T47D (cell line): ENCODE measurements around the gene RBM12.

Experiments
- DNase-seq, 2 experiments: peaks; one replicate each; pipeline versions ENCODE4 v3.0.0 to v3.0.0-alpha.2; 2011 to 2012; ENCODE audit warnings: low read depth in 1 of 2, low spot score in 1 of 2
- JUND ChIP-seq: IDR thresholded peaks from 2 replicates; pipeline ENCODE4 v1.6.1; 2012; ENCODE audit warnings: low read depth
- in situ Hi-C: cut with HindIII; loops from 2 replicates; pipeline ENCODE4 v1.10.0; 2016; ENCODE audit warnings: low sequenced_read_pairs, low pct_unique_long_range_greater_than_20kb

RBM12 gene

DNA sequence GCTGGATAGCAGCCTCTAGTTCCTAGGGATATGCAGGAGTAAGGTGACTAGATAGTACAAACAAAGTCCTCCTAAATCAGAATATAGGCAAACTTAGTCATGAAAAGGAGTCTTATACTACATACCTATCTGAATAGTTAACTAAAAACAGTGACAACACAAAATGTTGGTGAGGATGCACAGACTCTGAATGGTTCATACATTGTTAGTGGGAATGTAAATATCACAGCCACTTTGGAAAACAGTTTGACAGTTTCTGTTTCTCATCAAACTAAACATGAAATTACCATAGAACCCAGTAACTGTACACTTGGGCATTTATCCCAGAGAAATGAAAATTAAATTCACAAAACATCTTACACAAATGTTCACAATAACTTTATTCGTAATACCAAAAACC, 17.3 kb upstream of the RBM12 start:
- DNase-seq = no peak
- TF ChIP-seq JUND = no peak
- in situ Hi-C loops = no loop called here

DNA sequence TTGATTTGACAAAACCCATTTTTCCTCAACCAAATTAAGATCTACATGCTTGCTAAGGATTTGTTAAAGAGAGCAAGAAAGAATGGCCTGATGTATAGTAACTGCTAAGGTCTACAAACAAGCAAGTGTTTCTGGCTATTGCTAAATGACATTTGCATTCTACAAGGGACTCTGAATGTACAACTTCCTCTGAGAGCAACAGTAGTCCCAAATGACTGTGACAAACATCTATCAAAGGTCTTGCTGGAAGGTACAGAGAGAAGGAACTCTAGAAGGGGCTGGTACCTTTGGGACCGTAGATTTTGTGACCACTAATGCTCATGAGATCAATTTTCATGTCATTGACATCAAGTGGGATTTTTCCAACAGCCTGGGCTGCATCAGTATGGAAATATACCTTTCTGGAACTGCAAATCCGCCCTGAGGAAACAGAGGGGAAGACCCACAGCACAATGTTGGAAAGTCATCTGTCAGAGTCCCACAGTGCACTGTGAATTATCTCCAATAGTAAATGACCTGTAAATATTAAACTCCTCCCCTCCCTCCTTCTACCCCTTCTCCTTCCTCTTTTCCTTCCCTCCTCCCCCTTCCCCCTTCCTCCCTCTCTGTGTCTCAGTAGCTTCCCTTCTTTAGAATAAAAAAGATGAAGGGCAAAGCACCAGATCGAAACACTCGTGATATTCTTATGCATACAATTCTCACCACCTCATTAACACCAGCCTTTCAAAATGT, 15.9 kb upstream of the RBM12 start:
- no peak for DNase-seq
- no peak for TF ChIP-seq JUND

DNA sequence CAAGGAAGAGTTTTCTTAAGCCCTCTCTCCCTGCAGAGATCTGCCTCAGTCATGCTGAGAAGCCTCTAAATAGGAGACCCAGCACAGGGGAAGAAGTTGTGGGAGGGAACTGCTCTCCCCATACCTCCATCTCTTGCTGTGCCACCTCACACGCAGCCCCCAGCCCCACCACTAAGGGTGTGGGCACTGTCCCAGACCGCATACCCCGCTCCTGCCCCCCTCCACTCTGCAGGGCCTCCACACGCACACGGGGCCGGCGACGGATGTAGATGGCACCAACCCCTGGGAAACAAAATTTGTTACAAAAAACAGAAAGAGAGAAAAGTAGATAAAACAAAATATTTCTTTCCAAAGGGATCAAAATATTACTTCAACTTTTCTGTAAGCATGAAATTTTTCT, 10.2 kb upstream of the RBM12 start:
- in situ Hi-C loops = no loop called here
- no peak for TF ChIP-seq JUND
- DNase-seq = no peak

More for the DNA sequence above, 15.9 kb upstream of the RBM12 start:
- in situ Hi-C loops = no loop called here

DNA sequence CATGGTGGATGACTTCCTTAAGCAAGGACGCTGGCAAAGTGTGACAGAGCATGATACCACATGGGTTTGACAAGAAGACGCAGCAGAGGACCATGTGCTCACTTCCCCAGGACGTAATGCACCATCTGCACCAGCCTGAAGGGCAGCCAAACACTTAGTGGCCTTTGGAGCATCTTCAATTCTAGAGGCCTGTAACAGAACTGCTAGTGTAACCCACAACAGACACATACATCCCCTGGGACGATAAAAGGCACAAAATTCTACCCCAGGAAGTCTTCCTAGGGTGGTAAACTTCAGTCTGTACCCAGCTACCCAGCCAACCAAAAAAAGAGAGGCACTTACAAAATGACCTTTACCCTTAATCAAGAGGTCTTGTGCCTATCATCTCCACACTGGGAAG, 9.2 kb upstream of the RBM12 start:
- TF ChIP-seq JUND = no peak
- no peak for DNase-seq
- in situ Hi-C loops = no loop called here

DNA sequence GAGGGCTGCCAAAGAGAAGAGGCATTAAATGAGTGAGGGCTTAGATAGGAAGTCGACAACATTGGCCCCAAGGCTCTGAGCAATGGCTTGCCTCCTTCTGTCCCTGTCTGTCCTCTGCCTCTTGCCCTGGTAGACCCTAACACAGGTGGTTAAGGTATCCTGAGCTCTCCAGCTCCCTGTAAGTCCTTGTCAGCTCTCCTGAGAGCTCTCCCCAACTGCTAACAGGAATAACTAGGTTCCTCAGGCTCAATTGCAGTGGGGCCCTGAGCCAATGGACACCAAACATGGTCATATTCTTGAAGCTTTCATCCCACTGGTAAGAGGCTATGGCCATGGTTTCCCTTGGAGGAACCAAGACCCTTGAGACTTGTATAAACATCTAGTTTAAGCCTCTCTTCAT, 5.0 kb upstream of the RBM12 start:
- in situ Hi-C loops = no loop called here
- TF ChIP-seq JUND = no peak
- DNase-seq = no peak

DNA sequence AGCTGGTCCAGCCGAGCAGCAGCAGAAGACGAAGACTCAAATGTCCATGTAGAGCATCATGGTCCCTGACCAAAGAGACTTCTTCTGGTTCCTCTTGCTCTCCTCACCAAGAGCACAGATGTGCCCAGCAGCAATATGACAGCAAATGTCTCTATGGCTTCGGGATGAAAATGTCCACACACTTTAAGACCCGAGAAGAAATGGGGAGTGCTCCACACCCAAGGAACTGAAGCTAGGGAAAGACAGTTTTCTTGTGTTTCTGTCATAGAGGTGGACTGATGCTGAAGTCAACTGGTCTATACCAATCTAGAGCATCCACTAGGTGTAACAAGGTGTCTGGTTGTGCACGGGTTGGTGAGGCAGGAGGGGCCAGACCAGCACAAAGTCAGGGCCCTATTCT, 4.5 kb upstream of the RBM12 start:
- no peak for TF ChIP-seq JUND
- DNase-seq = no peak
- in situ Hi-C loops = no loop called here

DNA sequence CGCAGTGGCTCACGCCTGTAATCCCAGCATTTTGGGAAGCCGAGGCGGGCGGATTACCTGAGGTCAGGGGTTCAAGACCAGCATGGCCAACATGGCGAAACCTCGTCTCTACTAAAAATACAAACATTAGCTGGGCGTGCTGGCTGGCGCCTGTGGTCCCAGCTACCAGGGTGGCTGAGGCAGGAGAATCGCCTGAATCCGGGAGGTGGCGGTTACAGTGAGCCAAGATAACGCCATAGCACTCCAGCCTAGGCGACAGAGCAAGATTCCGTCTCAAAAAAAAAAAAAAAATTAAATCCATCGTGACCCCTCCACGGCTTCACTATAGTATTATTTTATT, 1.2 kb upstream of the RBM12 start:
- TF ChIP-seq JUND = no peak
- in situ Hi-C loops = no loop called here
- no peak for DNase-seq

DNA sequence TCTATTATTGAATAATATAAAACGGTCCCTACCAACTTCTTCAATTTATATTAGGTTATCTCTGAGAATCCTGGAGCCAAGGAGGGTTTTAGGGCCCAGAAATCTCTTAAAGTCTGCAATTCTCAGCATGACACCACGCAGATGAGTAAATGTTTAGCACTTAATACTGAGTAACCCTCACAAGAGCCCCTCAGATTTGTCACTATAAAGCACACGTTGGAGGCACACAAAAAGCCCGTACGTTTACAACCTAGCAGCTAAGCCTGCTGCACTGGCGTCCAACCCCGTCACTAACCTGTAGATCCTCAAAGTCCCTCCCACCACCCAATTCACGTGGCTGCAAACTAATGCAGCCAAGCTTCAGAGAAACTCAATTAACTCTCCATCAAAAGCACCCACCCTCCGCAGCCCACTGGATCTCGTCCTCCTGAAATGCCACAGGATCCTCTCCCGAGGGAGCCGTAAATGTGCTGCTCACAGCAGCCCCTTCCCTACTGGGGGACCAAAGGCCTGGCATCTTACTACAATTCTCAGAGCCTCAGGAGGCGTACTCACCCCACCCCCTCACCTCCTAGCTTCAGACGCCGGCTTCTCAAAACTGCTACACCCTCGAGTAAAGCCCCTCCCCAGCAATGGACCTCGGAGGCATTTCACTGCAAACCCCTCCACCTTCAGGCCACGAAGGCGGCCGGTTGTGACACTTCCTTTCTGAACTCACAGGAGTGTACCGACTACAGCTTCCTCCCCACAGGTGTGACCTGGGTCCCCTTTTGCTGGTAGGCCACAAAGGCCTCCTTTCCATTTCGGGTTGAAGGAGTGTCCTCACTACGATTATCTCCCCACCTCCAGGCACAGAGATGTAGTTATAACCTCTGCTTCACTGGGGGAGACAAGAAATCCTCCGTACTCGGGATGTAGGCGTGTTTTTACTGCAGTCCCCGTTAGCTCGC, 909 bp downstream of the RBM12 start:
- peak; percentile 26 to 59 for DNase-seq
- TF ChIP-seq JUND = no peak
- in situ Hi-C loops = no loop called here

DNA sequence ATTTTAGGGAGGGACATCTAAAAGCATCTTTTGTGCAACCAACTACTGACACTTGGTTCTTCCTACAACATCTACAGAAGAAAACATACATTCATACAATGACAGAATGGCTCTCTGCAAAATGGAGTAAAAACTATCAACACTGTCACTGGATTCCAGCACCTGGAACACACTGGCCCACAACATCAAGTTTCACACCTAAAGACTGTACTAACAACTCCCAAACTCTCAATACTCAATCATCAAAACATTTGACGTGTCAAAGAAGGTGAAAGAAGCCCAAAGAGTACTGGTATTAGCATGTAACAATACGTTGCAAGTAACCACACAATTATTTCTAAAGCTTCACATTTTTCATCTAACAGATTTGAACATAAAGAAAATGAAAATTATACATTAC, 2.1 kb downstream of the RBM12 start:
- TF ChIP-seq JUND = no peak
- DNase-seq = no peak
- in situ Hi-C loops = no loop called here

DNA sequence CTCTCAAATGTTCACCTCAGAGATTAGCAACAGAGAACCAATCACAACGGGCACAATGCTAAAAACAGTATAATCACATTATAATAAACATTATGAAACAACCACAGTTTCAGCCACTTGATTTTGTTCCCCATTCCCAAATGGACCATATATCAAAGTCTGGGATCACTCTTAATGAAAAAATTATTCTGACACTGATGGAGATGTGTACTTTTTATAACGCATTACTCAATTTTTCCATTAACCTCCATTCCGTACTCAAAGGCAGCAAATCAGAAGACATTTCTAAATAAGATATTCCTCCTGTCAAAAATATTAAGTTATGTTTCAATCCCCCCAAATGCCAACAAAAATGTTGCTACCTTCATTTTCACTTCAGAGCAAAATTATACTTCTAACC, 2.8 kb downstream of the RBM12 start:
- in situ Hi-C loops = no loop called here
- no peak for TF ChIP-seq JUND
- no peak for DNase-seq

DNA sequence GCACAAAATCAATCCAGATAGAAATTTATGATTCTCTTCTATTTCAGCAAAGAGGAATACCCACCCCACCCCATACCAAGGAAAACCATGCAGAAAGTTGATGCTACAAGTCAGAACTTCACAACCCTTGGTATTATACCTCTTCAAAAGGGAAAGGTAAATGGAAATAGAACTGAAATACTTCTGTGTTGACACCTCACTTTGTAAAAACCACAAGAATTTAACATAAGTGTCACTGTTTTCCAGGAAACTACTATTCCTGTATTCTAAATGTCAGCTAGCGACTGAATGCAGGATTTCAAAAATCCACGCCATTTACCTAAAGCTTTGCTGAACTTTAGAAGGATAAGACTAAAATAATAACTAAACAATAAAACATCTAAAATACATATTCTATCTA, 3.6 kb downstream of the RBM12 start:
- TF ChIP-seq JUND = no peak
- in situ Hi-C loops = no loop called here

DNA sequence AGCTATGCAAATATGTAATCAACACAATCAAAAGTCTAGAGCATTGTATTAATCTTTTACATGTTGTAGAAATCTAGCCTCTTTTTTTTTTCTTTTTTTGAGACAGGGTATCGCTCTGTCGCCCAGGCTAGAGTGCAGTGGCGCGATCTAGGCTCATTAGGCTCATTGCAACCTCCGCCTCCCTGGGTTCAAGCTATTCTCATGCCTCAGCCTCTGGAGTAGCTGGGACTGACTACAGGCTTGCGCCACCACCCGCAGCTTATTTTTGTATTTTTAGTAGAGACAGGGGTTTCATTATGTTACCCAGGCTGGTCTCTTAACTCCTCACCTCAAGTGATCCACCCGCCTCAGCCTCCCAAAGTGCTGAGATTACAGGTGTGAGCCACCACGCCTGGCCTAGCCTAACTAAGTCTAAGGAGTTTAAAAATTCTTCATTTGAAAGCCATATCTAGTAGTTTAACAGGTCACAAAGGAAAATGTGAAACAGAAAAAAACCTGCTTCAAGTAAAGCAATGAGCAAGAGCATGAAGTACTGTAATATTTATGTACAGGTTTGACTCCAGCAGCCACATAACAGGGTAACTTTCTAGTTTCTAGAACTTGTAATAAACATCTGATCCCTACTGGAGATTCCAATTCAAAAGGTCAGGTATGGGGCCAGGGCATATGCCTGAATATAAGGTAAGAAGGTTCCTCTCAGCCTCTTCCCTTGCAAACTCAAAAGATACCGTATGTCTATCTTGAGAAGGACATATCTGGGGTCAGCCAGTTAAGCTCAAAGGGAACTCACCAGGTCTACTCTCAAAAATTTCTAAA, 4.4 kb downstream of the RBM12 start:
- DNase-seq = no peak
- no peak for TF ChIP-seq JUND
- in situ Hi-C loops = no loop called here

More for the DNA sequence above, 3.6 kb downstream of the RBM12 start:
- DNase-seq = no peak
